Ecto neural progenitor cell (in vitro differentiated cells): ENCODE measurements around the gene SHH.

Experiments used
- DNase-seq: peaks from one replicate; pipeline ENCODE4 v3.0.0-alpha.2; 2018; ENCODE audit warnings: low spot score

Gene SHH

GRCh38 chr7:155806096-155806871 is 6.0 kb downstream of the SHH start:
- peak; percentile 74 for DNase-seq

GRCh38 chr7:155805826-155806095 is 6.5 kb downstream of the SHH start:
- DNase-seq, result no peak

- DNase-seq, result peak; percentile 90
These were observed 7.1 kb downstream of the SHH start for GRCh38 chr7:155804897-155805825.

GRCh38 chr7:155804431-155804831 is 7.8 kb downstream of the SHH start:
- DNase-seq, result no peak

GRCh38 chr7:155803418-155804376 is 8.6 kb downstream of the SHH start:
- DNase-seq, result peak; percentile 70

- DNase-seq, result peak; percentile 56
These were observed 9.3 kb downstream of the SHH start for GRCh38 chr7:155802906-155803417.

GRCh38 chr7:155802291-155802690 is 10.0 kb downstream of the SHH start:
- DNase-seq, result no peak

- DNase-seq, result no peak
These were observed 11.5 kb downstream of the SHH start for GRCh38 chr7:155800741-155801267.

GRCh38 chr7:155800301-155800700 is 12.0 kb downstream of the SHH start:
- DNase-seq, result no peak

GRCh38 chr7:155799514-155799913 is 12.7 kb downstream of the SHH start:
- no peak for DNase-seq

- DNase-seq, result no peak
These were observed 13.4 kb downstream of the SHH start for GRCh38 chr7:155798673-155799439.

- no peak for DNase-seq
These were observed 14.7 kb downstream of the SHH start for GRCh38 chr7:155797262-155798250.

- DNase-seq, result peak; percentile 88
These were observed 15.6 kb downstream of the SHH start for GRCh38 chr7:155796381-155797261.

- DNase-seq, result no peak
These were observed 16.3 kb downstream of the SHH start for GRCh38 chr7:155795951-155796350.

GRCh38 chr7:155795401-155795800 is 16.9 kb downstream of the SHH start:
- peak; percentile 43 for DNase-seq

- DNase-seq, result no peak
These were observed 18.1 kb downstream of the SHH start for GRCh38 chr7:155794196-155794595.

- no peak for DNase-seq
These were observed 18.5 kb downstream of the SHH start for GRCh38 chr7:155793720-155794119.

- no peak for DNase-seq
These were observed 19.2 kb downstream of the SHH start for GRCh38 chr7:155792999-155793560.
